Stimulated activated CD4-positive, alpha-beta T cell treated with anti-CD3 and anti-CD28 coated beads, Interleukin-15, amount 100 ng/mL, for 24 hours (primary cell): ENCODE results near the gene ABCG2.

Experiments
- DNase-seq: peaks from one replicate; pipeline ENCODE4 v3.0.0-alpha.2; 2020

ABCG2 gene

DNA sequence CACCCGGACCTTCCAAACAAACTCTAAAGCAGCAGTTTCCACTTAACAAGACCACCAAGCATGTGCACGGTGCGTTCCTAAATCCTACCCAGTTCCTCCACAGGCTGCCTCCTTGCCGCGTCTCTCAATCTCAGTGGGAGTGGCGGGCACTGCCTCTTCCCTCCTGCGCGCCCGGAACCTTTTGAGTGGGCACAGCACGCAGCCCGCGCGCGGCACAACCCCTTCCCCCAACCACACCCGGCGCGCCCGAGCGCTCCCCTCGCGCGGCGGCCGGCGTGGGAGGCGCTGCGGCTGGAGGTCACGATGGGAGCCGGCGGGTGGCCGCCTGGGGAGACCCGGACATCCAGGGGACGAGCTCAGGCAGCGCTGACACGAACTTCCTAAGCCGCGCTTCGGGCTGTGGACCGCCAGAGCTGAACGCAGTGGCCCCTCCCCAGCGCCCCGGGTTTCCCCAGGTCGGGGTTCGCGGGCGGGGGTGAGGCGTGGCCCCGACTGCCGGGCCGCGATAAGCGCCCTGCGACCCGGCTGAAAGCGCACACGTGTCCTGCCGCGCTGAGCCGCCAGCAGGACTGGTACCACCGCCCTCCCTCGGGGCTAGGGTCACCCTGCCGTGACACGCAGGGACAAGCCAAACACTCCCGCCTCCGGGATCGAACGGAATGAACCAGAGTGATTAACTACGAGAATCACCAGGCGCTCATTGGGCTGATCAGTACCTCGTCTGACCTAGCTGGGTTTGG lies at the start of gene ABCG2:
TSS of gene ABCG2 (minus strand) at position 151 of the 740 bp plus-strand sequence. CDS start 18,644 bp downstream, outside the sequence.
- DNase-seq, result peak; percentile 71

DNA sequence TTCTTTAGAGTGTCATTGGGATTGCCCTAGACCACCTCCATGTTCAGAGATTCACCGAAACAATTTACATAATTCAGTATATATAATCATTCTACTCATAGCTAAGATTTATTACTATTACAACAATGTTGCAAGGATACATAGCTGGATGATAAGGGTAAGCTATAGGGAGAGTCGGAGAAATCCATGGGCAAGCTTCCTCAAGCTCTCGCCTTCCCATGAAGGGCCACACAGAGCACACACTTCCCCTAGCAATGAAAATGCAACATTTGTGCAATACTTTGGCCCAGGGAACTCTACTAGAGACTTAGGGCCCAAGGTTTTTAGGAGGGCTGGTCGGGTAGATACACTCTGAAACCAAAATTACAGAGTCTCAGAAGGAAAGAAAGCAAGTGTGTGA lies 49.7 kb upstream of the ABCG2 start:
- no peak for DNase-seq

DNA sequence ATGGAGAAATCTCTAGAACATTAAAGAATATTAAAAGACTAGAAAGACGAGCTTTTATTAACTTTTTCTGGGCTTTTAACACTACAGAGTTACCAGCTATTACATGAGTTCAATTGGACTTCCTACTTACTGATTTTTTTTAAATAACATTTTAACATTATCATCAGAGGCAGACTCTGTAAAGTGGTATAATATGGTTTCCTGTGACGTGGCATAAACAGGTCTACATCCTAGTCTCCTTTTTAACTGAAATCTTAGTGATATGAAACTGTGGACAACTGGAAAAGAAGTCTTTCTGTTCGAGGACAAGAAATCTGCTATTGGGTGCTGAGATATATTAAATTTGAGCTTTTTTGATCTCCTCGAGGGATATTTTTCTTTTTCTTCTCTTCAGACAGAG lies 48.7 kb upstream of the ABCG2 start:
- no peak for DNase-seq

DNA sequence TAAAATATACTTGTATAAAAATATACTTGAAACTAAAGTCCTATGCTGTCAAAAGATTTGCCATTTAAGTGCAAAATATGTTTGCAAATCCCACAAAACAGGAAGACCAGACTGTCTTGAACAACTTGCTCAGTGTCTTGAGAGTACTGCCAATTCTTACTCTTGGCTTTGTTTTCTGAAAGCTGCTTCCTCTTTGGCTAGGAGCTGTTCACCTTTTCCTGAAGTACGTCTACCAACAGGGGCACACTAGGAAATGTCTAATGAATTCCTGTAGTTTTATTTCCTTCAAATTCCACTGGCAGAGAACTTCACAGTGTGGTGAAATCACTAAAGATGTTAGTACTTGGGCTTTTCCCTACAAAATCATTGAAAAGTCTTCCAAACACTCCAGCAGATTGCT lies 46.4 kb upstream of the ABCG2 start:
- DNase-seq, result no peak

DNA sequence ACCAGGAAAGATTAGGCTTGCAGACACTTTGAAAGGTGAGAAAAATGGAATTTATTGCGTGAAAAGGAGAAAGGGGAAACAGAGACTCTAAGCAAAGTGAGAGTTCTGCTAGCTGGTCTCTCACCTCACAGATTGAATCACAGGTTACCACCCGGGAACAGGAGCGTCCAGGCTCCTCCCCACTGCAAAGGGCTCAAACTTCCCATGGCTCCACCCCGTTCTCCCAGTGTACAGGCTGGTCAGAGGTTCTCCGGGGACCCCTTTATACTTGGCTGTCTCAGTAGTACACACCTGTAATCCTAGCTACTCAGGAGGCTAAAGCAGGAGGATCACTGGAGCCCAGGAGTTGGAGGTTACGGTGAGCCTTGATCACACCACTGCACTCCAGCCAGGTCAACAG lies 44.0 kb upstream of the ABCG2 start:
- no peak for DNase-seq

DNA sequence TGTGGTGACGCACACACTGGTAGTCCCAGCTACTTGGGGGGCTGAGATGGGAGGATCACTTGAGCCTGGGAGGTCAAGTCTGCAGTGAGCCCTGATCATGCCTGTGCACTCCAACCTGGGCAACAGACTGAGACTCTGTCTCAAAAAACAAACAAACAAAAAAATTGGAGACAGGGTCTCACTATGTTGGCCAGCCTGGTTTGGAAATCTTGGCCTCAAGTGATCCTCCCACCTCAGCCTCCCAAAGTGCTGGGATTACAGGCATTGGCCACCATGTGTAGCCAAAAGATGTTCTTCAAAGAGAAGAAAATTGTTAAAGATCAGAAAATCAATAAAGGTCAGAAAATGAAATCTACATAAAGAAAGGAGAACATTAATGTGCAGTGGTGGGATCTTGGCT lies 41.7 kb upstream of the ABCG2 start:
- no peak for DNase-seq

DNA sequence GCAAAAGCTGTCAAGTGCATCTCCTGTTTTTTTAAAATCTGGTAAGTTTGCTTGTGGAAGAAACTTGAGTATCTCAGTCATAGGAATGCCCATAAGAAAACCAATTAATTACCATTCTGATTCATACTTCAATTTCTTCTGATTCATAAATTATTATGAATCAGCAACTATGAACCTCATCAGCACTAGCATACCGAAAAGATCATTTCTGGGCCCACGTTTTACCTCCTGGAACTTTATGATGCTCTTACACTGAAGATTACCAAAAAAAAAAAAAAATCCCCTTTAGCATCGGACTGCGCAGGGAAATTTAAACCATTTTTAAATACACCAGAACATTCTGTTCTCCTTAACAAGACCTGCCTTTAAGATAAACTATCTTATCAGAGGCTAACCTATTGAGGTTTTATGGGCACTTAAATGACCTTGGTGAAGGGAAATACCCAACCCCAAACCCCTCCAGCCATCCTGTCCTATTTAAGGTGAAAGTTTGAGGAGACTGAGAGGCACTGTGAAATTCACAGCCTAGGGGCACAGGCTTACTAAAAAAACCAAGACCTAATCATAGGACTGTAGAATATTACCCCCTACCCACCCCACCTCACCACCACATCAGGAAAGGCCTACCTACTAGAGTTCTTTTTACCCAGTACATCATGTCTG lies 38.2 kb upstream of the ABCG2 start:
- DNase-seq, result no peak

DNA sequence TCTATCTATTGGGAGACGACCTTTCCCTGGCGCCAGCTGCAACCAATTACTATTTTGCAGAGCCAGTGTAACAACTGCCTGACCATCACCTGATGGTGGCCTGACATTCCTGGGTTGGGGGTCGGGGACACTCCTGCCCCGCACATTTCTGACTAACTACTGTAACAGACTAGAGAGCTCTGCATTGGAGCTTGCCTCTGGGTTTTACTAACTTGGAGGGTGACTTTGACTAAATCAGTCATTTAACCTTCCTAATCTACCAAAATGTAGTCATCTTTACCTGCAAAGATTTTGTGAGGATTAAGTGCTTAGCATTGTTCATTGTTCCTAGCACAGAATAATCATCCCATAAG lies 37.5 kb upstream of the ABCG2 start:
- no peak for DNase-seq

DNA sequence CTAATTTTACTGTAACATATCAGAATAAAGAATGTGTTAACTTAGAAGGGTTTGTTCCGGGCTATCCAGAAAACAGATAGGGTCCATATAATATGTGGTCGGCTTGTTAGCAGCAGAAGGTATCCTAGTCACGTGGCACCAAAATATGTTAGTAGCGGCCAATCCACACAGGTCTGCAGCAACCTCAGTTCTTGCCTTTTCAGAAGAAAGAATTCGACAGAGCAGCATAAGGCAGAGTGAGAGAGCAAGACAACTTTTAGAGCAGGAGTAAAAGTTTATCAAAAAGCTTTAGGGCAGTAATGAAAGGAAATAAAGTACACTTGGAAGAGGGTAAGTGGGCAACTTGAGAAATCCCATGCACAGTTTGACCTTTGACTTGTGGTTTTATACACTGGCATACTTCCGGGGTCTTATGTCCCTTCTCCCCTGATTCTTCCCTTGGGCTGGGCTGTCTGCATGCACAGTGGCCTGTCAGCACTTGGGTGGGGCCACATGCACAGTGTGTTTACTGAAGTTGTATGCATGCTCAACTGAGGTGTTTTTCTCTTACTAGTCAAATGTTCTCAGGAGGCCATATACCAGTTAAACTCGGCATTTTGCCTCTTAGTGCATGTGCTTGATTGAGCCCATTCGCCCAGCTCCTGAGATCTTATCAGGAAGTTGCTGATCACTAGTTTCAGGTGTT lies 37.0 kb upstream of the ABCG2 start:
- no peak for DNase-seq

DNA sequence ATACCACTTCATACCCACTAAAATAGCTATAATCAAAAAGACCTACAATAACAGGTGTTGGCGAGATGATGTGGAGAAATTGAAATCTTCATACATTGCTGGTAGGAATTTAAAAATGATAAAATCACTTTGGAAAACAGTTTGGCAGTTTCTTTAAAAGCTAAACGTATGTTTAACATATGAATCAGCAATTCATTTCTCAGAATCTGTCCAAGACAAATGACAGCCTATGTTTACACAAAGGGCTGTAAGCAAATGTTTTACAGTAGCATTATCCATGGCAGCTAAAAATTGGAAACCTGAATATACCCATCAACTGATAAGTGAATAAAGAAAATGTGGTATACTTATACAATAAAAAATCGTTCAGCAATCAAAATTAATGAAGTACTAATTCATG lies 33.0 kb upstream of the ABCG2 start:
- no peak for DNase-seq

DNA sequence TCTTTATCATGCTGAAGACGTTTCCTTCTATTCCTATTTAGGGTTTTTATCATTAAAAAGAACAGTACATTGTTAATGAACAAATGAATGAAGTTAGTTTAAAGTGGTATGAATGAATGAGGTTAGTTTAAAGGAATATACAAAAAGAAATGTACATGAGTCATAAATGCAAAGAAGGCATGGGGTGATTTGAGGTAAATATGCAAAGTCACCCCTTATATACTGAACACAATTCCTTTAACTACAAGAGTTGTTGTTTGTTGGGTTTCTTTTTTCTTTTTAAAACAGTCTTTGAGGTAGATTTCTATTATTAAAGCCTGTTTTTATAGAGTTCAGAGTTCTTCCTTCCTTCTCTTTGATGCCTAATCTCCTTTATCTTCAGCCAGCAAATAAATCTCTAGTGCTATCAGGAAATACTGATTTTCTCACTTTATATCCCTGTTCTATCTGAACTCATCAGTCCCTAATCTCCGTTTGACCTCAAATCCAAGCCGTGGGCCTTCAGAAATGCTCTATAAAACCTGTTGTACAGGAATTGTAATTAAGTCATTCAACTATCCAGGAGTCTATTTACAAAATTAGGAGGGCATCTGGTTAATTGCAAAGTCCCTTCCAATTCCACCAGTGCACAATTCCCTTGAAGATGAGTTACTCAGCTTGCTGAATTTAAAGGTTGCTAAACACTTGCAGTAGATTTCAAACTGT lies 31.6 kb upstream of the ABCG2 start:
- DNase-seq, result no peak

DNA sequence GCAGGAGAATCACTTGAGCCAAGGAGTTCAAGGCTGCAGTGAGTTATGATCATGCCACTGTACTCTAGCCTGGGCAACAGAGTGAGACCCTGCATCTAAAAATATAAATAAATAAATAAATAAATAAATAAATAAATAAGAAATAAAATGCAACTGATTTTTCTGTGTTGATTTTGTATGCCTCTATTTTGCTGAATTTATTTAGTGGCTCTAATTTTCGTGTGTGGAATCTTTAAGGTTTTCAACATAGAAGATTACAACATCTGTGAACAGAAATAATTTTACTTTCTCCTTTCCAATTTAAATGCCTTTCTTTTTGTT lies 30.9 kb upstream of the ABCG2 start:
- DNase-seq, result no peak

DNA sequence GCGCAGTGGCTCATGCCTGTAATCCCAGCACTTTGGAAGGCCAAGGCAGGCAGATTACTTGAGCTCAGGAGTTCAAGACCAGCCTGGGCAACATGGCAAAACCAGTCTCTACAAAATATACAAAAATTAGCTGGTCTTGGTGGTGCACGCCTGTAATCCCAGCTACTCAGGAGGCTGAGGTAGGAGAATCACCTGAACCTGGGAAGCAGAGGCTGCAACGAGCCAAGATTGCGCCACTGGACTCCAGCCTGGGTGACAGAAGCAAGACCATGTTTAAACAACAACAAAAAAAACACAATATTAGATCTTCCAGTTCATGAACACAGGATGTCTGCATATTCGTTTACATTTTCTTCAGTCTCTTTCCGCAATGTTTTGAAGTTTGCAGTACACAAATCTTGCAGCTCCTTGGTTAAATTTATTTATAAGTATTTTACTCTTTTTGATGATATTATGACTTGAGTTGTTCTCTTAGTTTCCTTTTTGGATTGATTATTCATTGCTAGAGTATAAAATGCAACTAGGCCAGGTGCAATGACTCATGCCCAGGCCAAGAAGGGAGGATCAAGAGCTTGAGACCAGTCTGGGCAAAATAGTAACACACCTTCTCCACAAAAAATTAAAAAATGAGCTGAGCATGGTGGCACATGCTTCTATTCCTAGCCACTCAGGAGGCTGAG lies 30.4 kb upstream of the ABCG2 start:
- DNase-seq, result peak; percentile 10

DNA sequence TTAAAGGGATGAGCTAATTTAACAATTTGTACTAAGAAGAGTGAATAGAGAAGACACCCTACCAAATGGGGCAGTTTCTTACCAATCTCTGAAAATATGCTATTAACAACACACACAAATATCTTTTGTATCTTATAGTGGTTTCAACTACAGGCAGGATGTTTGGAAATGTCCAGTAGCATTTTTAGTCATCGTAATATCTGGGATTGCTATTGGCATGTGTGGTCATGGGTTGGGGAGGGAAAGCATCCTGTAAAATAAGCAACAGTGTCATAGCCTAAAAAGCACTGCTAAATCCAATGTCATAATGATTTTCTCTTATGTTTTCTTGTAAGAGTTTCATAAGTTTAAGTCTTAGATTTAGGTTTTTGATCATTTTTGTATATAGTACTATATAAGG lies 29.3 kb upstream of the ABCG2 start:
- no peak for DNase-seq

DNA sequence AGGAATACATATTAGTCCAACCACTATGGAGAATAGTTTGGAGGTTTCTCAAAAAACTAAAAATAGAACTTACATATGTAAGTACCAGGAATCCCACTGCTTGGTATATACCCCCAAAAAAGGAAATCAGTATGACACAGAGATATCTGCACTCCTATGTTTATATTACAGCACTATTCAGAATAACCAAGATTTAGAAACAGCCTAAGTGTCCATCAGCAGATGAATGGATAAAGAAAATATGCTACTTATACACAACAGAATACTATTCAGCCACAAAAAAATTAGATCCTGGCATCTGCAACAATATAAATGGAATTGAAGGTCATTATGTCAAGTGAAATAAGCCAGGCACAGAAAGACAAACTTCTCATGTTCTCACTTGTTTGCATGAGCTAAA lies 27.5 kb upstream of the ABCG2 start:
- no peak for DNase-seq

DNA sequence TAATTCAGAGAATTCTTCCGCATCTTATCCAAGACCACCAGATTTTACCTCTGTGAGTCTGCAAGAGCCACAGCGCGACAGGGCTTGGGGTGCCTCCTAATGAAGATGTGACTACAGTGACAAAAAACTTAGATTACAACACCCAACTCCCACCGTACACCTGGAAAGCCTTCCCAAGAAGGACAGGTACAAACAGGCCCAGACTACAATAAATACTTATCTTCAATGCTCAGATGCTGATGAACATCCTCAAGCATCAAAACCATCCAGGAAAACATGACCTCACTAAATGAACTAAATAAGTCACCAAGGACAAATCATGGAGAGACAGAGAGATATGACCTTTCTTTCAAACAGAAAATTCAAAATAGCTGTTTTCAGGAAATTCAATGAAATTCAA lies 20.8 kb upstream of the ABCG2 start:
- DNase-seq, result no peak

DNA sequence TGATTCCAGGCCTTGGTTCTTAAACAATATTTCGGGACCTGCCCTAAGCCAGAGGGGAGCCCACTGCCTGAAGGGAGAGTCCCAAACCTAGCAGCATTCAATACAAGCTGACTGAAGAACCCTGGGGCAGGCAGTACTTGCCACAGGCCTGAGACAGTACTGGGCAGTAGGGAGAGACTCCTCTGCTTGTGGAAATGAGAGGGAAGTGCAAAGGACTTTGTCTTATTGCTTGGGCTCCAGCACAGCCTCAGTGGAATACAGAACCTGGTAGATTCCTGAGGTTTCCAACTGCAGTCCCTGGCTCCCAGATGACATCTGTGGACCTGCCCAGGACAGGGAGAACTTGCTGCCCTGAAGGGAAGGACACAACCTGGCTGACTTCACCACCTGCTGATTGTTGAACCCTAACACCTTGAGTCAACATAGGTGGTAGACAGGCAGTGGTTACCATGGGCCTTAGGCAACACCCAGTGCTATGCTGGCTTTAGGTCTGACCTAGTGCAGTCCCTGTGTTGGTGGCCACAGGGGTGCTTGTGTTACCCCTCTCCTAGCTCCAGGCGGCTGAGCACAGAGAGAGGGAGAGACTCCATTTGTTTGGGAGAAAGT lies 20.3 kb upstream of the ABCG2 start:
- DNase-seq, result no peak

DNA sequence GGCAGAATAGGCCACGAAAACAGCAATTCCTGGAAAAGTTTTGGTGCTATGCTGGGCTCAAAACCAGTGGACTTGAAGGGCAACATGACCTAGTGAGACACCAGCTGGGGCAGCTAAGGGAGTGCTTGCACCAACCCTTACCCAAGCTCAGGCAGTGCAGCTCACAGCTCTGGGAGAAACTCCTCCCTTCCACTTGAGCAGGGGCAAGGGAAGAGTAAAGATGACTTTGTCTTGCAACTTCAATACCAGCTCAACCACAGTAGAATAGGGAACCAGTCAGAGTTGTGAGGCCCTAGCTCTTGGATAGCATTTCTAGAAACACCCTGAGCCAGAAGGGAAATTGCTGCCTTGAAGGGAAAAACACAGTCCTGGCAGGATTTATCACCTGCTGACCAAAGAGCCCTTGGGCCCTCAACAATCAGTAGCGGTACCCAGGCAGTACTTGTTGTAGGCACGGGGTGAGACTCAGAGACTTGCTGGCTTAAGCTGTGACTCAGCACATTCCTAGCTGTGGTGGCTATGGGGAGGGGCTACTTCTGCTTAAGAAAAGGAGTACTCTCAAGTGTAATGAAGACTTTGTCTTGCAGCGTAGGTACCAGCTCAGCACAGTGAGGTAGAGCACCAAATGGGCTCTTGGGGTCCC lies 19.7 kb upstream of the ABCG2 start:
- no peak for DNase-seq

DNA sequence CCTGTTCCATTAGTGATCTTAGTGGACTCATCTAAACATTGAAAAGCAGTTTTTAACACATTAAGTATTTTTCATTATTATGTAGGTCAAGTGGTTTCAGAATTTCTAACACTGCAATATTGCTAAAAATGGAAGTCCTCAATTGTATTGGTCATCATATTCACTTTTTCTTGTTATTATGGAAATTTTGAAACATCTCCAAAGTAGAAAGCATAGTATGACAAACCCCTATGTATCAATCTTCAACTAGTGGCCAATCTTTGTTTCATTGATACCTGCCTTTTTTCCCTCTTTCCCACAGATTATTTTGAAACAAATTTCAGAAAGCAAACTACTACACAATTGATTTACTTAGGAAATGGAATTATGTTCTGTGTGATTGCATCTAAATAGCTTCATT lies 14.5 kb upstream of the ABCG2 start:
- DNase-seq, result no peak

DNA sequence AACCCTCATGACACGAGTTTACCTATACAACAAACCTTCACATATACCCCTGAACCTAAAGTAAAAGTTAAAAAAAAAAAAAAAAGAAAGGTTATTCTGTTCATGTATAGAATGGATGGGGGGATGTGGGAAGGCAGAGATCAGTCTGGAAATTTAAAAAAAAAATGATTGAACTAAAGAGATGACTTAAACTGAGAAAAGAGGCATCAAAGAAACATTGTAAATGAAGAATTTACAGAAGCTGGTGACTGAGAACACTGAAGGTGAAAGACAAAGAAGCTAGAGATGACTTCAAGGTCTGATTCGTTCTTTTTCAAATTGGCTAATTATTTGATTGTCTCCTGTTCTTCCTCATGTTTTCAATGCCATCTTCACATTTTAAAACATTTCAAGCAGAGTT lies 12.8 kb upstream of the ABCG2 start:
- no peak for DNase-seq

DNA sequence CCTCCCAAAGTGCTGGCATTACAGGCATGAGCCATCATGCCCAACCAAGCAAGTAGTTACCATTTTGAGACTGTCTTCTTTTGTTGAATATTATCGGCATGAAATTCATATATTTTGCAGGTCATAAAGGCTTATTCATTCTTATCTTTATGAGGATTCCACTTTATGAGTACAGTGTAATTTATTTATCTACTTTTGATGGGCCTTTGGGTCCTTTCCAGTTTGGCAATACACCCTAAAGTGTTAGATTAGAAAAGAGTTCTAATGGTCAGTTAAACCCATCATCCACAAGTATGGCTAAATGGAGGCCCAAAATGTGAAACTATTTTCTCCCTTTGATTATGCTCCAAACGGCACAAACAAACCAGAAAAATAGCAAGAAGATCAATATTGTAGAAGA lies 10.9 kb upstream of the ABCG2 start:
- DNase-seq, result no peak

DNA sequence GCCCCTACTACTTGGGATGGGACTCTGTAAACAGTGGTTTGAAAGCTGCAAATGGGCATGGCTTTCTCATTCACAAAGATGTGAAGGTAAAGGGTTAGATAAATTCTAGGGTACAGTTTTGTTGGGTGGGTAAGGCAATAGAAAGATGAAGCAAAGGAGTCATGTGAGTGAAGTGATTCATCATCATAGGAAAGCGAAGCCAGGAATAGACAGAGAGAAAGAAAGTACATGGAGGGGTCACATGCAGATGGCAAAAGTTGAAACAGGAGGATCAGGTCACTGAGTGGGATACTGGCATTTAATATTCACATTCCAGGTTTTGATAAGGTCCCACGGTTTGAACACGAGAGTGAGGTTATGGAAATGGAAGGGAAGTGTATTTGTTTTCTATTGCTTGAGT lies 8.2 kb upstream of the ABCG2 start:
- DNase-seq, result no peak
